Measurements from ENCODE around the gene RALGDS.

- no peak for TF ChIP-seq EP300 (IDR thresholded peaks at IDR 0.05; ENCODE audit: borderline replicate concordance)
- TF ChIP-seq CREB1 (IDR thresholded peaks at IDR 0.05; ENCODE audit: low read depth): no peak
- TF ChIP-seq TAF1 (IDR thresholded peaks at IDR 0.05; ENCODE audit: low read depth): no peak
- no peak for TF ChIP-seq TCF12 (IDR thresholded peaks at IDR 0.05; ENCODE audit: low read depth)
- no peak for TF ChIP-seq ZBTB7A (IDR thresholded peaks at IDR 0.05; ENCODE audit: low read depth)
- no peak for TF ChIP-seq RAD21 (IDR thresholded peaks at IDR 0.05; ENCODE audit: low read depth)
- no peak for TF ChIP-seq CEBPB (IDR thresholded peaks at IDR 0.05)
- TF ChIP-seq REST (IDR thresholded peaks at IDR 0.05; ENCODE audit: low read depth): no peak
- no peak for TF ChIP-seq USF1 (IDR thresholded peaks at IDR 0.05)
- TF ChIP-seq MAX (IDR thresholded peaks at IDR 0.05): no peak
- TF ChIP-seq YY1 (IDR thresholded peaks at IDR 0.05; ENCODE audit: low read depth): no peak
- TF ChIP-seq NFIC (IDR thresholded peaks at IDR 0.05): no peak
Observed at GRCh38 chr9:133134388-133135145, 13.5 kb upstream of the RALGDS start.
